ENCODE data around the gene DNPEP.

DNPEP gene

GRCh38 chr2:219434468-219434717 lies 46.7 kb upstream of the DNPEP start:
- Histone ChIP-seq H3K27ac (no peak overlapping the region), H3K27me3 (replicated peaks) (peaks cover 9% of the 10 kb centered on the region), H3K36me3 (replicated peaks) (no peaks in the 10 kb centered on the region), H3K4me3 (ENCODE audit: low read depth, low read length) (no peak overlapping the region)
- no peak for TF ChIP-seq CTCF (IDR thresholded peaks at IDR 0.05; ENCODE audit: low read depth, low read length, missing control alignments)
- DNase-seq, result no peak
- in situ Hi-C loops (cut with HindIII; ENCODE audit: low pct_ligation_motif_present, low sequenced_read_pairs), result no loop called here

- Histone ChIP-seq H3K27me3 (replicated peaks) (peaks cover 9% of the 10 kb centered on the region), H3K36me3 (replicated peaks) (no peaks in the 10 kb centered on the region), H3K27ac (no peak overlapping the region), H3K4me3 (ENCODE audit: low read depth, low read length) (no peak overlapping the region)
- in situ Hi-C loops (cut with HindIII; ENCODE audit: low pct_ligation_motif_present, low sequenced_read_pairs), result no loop called here
- TF ChIP-seq CTCF (IDR thresholded peaks at IDR 0.05; ENCODE audit: low read depth, low read length, missing control alignments), result peak; percentile 72
- peak; percentile 45 for DNase-seq
Measured at GRCh38 chr2:219433666-219434467, 46.2 kb upstream of the DNPEP start.

GRCh38 chr2:219430633-219431615 lies 43.2 kb upstream of the DNPEP start:
- in situ Hi-C loops (cut with HindIII; ENCODE audit: low pct_ligation_motif_present, low sequenced_read_pairs), result no loop called here
- DNase-seq, result no peak
- H3K27me3 ChIP-seq (replicated peaks), result peaks cover 8% of the 10 kb centered on the region

GRCh38 chr2:219429958-219430606 lies 42.4 kb upstream of the DNPEP start:
- in situ Hi-C loops (cut with HindIII; ENCODE audit: low pct_ligation_motif_present, low sequenced_read_pairs), result no loop called here
- no peak overlapping the region for H3K4me3 ChIP-seq (ENCODE audit: low read depth, low read length)
- no peak for TF ChIP-seq CTCF (IDR thresholded peaks at IDR 0.05; ENCODE audit: low read depth, low read length, missing control alignments)

More at GRCh38 chr2:219430633-219431615, 43.2 kb upstream of the DNPEP start:
- Histone ChIP-seq H3K4me3 (ENCODE audit: low read depth, low read length) (no peak overlapping the region), H3K36me3 (replicated peaks) (no peaks in the 10 kb centered on the region), H3K27ac (no peak overlapping the region)
- peak; percentile 51 for TF ChIP-seq CTCF (IDR thresholded peaks at IDR 0.05; ENCODE audit: low read depth, low read length, missing control alignments)

GRCh38 chr2:219428469-219428868 lies 40.8 kb upstream of the DNPEP start:
- no peak for DNase-seq
- in situ Hi-C loops (cut with HindIII; ENCODE audit: low pct_ligation_motif_present, low sequenced_read_pairs), result no loop called here
- no peaks in the 10 kb centered on the region for H3K27me3 ChIP-seq (replicated peaks)
- no peak overlapping the region for H3K27ac ChIP-seq
- no peak overlapping the region for H3K4me3 ChIP-seq (ENCODE audit: low read depth, low read length)
- TF ChIP-seq CTCF (IDR thresholded peaks at IDR 0.05; ENCODE audit: low read depth, low read length, missing control alignments), result no peak
- no peaks in the 10 kb centered on the region for H3K36me3 ChIP-seq (replicated peaks)

More at GRCh38 chr2:219429958-219430606, 42.4 kb upstream of the DNPEP start:
- Histone ChIP-seq H3K27me3 (replicated peaks) (no peaks in the 10 kb centered on the region), H3K27ac (no peak overlapping the region), H3K36me3 (replicated peaks) (no peaks in the 10 kb centered on the region)
- DNase-seq, result no peak
